Renal pelvis (tissue), 4 donors: Measurements from ENCODE around the gene SLC26A3. TPM values are rescaled to one million over a fixed set of nuclear protein-coding genes. Genes with fewer than 3 reads are reported as not detected.
A peak's percentile ranks its signal among the peaks of the same experiment; 100 is the strongest.

Experiments
- DNase-seq: peaks from one replicate; pipeline ENCODE4 v3.0.0-alpha.2; 2013
- polyA plus RNA-seq, 3 donors: library from polyadenylated mRNA; unstranded; fragments of 120-200 nt; gene quantifications; one replicate each; pipeline ENCODE4 v1.2.1, GENCODE V29; 2013; ENCODE audit not compliant: insufficient read length in 3 of 3

The SLC26A3 gene
- polyA plus RNA-seq, 3 donors: 0.10 to 0.13 TPM; not detected in 1

DNA sequence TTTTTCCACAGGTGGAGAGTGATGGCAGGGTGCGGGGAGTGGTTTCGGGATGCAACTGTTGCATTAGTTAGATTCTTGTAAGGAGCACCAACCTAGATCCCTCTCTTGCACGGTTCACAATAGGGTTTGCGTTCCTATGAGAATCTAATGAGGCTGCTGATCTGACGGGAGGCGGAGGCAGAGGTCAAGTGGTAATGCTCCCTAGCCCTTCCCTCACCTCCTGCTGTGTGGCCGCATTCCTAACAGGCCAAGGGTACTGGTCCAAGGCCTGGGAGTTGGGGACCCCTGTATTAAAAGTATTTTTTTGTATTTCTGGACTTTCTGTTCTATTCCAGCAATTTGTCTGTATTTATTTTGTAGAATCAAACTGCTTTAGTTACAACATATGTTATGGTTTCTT, 51.9 kb downstream of the SLC26A3 start:
- no peak for DNase-seq

DNA sequence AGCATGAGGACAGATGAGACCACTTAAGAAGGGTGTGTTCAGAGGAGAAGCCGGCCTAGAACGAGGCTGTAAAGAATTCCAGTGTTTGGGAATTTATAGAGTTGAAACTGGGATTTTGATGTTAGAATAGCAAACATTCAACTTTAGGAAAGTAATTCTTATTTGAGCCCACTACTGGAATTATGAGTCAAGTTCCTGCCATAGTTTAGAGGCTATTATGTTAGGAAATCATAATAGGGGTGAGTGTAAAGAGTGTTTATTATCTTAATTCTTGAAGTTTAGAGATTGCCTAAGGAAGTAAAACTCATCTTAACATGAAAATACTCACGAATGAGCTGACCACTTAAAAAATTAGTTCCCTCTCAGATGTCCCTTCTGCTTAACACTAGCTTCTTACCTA, 57.0 kb downstream of the SLC26A3 start:
- DNase-seq: no peak

DNA sequence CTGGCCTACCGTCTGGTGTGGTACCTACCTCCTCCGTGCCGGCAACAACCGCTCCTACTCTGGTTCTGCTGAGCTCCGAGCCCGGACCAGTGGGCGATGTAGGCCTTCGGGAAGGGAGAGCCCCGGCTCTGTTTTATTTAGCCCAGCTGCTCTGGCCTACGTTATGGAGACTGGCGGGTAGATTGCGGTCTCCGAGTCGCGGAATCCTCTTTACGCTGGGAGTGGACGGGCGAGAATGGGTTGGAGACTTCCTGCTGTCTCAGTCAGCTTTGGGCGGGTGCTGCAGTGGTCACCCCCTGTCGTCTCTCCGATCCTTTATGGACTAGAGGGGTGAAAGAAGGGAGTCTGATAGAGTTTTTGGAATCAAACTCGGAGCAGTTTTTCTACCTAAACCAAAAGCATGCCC, 58.7 kb downstream of the SLC26A3 start:
- no peak for DNase-seq

DNA sequence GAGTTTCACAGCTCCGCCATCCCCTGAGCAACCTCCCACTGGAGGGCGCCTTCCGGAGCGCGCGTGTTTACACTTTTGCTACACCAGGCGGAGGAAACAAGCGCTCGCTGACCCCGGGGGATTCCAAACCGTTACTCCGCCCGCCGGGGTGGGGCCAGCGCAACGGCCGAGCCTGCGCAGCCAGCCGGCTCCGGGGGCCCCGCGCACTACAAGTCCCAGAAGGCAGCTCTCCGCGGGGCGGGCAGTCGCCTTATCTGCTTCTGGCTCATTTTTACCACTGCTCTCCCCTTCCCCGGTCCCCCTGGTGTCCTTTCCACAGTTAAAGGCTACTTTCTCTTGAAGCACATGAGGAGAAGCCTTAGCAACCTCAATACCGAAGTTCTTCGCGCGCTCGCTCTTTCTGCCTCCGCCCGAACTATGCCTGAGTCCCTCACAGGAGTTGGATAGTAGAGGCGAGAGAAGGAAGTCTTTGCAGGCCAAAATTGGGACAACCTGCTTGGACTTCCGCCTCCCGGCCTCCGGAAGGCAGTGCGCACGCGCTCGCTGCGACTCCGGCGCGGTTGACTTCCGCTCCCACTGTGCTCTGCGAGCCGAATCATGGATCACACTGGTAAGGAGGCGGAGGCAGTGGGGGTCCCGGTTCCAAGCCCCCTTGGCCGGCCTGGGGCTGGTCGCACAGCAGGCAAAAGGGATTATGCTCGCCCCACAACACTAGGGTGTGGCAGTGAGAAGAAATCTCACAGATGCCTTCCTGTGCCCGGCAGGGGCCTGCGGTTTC, 59.3 kb downstream of the SLC26A3 start, which contains the start of gene CBLL1:
Gene CBLL1 (plus strand): TSS at position 576 of the 778 bp plus-strand sequence. CDS start 22 bp downstream, at position 598.
- peak; percentile 96 for DNase-seq

DNA sequence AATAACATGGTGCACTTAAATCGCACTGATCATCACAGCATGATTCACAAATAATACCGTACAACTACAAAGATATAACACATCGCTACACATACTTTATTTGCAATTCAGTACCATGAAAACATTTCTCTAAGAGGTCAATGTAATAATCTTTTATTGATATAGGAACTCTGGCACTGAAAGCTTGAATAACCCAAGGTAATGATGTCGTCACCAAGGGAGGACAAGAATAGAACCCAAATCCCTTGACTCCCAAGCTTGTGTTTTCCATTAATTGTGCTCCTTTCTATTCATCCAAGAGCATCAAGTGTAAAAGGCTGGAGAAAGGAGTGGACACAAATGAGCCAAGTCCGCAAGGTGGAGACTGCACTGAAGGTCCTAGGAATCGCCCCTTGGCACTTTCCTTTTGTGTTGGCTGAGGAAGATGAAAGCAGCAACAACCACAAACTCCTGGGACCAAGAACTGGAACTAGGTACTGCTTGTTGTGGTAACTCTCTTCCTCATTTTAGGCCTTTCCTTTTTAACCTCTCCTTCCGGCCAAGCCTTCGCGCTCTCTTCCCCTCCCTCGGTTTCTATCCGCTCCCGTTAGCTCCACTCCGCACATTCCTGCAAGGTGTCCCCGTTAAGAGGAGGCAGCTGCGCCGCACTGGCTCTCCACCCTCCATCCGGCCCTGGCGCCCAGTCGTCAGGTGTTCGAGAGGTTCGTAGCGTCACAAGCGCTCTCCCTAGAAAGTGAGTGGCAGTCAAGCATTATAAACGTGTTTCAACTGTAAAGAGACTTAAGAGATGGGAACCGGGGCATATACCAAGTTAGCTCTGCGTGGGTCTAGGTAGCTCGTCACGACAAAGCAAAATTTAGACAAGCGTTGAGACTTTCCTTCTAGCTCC, 60.1 kb downstream of the SLC26A3 start:
- DNase-seq: no peak

DNA sequence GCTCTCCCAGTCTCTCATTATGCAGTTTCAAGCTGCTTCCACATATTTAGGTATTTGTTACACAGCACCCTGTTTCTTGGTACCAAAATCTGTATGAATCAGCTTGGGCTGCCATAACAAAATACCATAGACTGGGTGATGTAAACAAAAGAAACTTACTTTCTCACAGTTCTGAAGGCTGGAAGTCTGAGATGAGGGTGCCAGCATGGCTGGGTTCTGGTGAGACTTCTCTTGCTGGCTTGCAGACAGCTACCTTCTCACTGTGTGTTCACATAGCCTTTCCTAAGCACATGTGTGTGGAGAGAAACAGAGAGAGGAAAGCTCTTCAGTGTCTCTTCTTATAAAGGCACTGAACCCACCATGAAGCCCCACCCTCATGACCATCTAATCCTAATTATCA, 74.7 kb downstream of the SLC26A3 start:
- DNase-seq: no peak

DNA sequence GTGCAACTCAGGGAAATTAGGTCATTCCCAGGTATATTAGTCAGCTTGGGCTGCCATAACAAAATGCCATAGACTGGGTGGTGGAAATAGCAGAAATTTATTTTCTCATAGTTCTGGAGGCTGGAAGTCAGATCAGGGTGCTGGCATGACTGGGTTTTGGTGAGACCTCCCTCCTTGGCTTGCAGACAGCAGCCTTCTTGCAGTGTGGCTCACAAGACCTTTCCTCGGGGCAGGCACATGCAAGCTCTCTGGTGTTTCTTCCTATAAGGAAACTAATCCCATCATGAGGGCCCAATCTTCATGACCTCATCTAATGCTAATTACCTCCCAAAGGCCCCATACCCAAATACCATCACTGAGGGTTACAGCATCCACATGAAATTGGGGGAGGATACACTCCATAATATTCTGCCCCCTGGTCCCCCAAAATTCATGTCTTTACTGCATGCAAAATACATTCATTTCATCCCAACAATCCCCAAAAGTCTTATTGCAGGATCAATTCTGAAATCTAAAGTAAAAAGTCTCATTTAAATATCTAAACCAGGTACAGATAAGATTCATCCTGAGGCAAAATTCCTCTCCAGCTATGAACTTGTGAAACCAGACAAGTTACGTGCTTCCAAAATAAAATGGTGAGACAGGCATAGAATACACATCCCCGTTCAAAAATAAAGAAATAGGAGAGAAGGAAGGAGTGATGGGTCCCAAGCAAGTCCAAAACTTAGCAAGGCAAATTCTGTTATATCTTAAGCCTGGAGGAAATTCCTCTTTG, 76.5 kb downstream of the SLC26A3 start:
- no peak for DNase-seq

DNA sequence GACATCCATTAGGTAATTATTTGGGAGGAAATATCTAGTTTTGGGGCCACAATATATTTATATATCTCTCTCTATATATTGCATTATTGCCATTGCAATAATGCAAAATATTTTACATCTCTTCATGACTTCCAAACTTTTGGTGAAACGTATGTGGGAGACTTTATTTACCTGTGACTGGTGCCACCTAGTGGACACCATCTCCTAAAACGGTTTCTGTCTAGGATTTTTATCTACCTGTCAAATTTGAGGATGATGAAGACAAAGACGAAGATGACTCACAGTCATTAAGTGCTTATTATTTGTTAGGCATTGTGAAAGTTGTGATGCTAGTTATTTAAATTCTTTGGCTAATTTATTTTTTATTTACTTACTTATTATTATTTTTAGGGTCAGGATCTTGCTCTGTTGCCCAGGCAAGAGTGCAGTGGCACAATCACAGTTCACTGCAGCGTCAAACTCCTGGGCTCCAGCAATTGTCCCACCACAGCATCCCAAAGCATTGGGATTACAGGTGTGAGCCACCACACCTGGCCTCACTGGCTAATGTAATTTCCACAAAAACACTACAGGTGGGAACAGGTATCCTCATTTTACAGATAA, 77.8 kb downstream of the SLC26A3 start:
- DNase-seq: peak; percentile 60

DNA sequence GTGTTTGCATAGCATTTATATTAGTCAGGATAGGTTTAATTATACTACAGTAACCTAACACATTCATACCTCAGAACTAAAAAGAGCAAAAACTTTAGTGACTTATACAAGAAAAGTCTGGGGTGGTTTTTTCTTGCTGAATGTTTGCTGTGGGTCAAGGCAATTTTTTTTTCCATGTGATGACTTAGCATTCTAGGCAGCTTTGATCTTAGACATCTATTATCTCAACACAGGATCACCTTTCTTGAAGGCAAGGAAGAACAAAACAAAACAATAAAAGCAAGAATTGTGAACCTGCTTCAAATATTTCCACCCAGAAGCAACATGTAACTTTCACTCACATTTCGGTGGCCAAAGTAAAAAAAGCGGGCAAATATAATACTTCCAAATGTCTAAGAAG, 79.8 kb downstream of the SLC26A3 start:
- no peak for DNase-seq

DNA sequence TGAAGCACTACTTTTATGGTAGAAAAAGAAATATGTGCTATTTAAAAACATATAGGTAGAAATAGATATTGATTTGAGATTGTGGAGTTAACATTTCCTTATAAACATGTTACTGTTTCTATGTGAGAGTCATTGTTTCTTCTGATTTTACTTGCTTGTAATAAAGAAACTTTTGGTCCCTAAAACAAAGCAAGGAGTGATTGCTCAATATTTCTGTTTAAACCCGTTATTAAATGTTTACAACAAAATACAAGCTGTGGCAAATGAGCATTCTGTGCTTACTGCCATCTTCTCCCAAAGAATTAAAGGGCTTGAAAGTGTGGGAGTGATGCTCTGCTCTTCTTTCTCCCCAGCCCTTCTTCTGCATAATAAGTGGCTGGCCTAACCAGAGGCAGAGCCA, 81.7 kb downstream of the SLC26A3 start:
- DNase-seq: no peak

DNA sequence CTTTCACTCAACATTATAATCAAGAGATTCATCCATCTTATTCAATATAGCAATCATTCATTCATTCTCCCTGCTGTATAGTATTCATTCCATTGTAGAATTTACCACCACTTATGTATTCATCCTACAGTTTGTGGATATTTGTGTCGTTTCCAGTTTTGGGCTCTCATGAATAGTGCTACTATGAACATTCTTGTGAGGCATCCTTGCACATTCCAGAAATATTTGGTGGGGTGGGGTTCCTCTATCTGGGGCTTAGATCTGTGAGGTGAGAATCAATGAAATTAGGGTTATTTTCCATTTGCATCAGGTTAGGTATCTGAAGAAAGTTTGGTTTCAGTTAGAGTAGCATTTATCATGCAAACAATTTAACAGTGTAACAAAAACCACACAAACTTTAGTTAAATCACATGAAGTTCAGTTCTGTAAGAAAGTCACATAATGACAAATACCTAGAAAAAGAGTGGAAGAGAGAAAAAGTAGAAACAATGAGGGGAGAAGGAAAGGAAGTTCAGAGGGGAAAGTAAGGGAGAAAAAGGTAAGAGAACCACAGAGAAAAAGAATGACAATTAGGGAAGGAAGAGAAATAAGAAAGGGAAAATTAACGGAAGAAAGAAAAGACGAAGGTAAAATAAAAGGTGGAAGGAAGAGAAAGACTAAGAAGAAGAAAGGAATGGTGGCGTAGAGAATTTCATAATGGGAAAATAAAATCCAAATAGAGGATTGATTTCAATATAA, 84.4 kb downstream of the SLC26A3 start:
- no peak for DNase-seq

DNA sequence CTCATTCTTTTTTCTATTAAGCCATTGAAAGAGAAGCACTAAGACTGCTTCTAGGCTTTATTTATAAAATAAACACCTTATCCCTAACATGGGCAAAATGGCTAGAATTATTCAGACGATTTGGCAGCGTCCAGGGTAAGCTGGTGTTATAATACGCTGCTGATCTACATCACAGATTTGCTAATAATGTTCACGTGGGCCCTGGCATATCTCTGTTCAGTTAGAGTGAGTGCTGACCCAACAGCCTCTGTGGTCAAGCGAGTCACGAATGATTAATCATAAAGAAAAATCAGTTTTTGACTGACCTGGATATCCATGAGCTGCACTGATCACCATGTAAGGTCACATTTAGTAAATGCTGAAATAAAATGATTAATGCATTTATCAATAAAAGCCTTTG, 87.5 kb downstream of the SLC26A3 start:
- no peak for DNase-seq

Other genes with a start within 250 kb of the SLC26A3 start
- 10 to 100 TPM; 29.9 to 31.4 (median 30.8) TPM for gene COG5, start 239.3 kb downstream of the SLC26A3 start, polyA plus RNA-seq
- gene DUS4L, start 239.3 kb downstream of the SLC26A3 start, polyA plus RNA-seq: 10 to 100 TPM; 13.1 to 18.6 (median 17.0) TPM
- 10 to 100 TPM; 39.6 to 45.2 (median 42.4) TPM for gene BCAP29, start 223.0 kb downstream of the SLC26A3 start, polyA plus RNA-seq
- gene SLC26A4, start 142.4 kb downstream of the SLC26A3 start, polyA plus RNA-seq: 1 to 10 TPM; 1.4 to 2.8 (median 2.3) TPM
- gene CBLL1, start 59.1 kb downstream of the SLC26A3 start, polyA plus RNA-seq: 10 to 100 TPM; 26.8 to 32.0 (median 27.0) TPM
- gene DLD, start 88.0 kb upstream of the SLC26A3 start, polyA plus RNA-seq: 100 to 1,000 TPM; 108 to 112 (median 109) TPM
- 100 to 1,000 TPM; 618 to 855 (median 711) TPM for gene LAMB1, start 199.9 kb upstream of the SLC26A3 start, polyA plus RNA-seq